ENCODE results near the gene VPS37C. TPM values are rescaled to one million over a fixed set of nuclear protein-coding genes. Genes with fewer than 3 reads are reported as not detected.

The VPS37C gene
- total and polyA plus RNA-seq, 9 of the 15 experiments (the other 6 are each of a cell fraction or from before 2014, with no cell fraction given) = 0.62 to 29.8 (median 11.5) TPM

GRCh38 chr11:61120099-61120705 is 41.0 kb downstream of the VPS37C start:
- H3K27ac ChIP-seq (ENCODE audit: extremely low read depth, low read depth, low read length) = no peak overlapping the region
- H3K4me1 ChIP-seq (replicated peaks in 1 of 2; ENCODE audit: control insufficient read depth in 2 of 2, insufficient read depth in 2 of 2, low read length in 2 of 2) = peaks cover 11 to 12% of the 10 kb centered on the region in 2 experiments; a peak in 4 of 5 replicates
- H3K9ac ChIP-seq (ENCODE audit: insufficient read depth in 1 of 2, low read depth in 2 of 2, low read length in 2 of 2) = no peak overlapping the region
- no peaks in the 10 kb centered on the region for H3K36me3 ChIP-seq (ENCODE audit: control insufficient read depth, insufficient read depth, low read length)
- no peaks in the 10 kb centered on the region for H3K79me2 ChIP-seq (ENCODE audit: control insufficient read depth, insufficient read depth, low read length)
- intact Hi-C loops (cut with micrococcal nuclease) = no loop called here
- no TSS peak for BruUV-seq (replicated peaks)
- 33% methylated on average over 12 of the region's 14 CpGs for WGBS (ENCODE audit: insufficient coverage, low coverage, missing lambda C conversion rate)
- no peaks in the 10 kb centered on the region for H3K9me3 ChIP-seq (replicated peaks; ENCODE audit: control insufficient read depth, insufficient read depth, low read depth, low read length)
- H4K20me1 ChIP-seq (replicated peaks; ENCODE audit: control insufficient read depth, insufficient read depth, low read length) = peaks cover 27% of the 10 kb centered on the region
- no peak for DNase-seq (ENCODE audit: extremely low read depth in 1 of 4, low spot score in 3 of 4)
- H3K4me3 ChIP-seq = no peak overlapping the region
- peaks cover 24 to 60% of the 10 kb centered on the region in 2 experiments; a peak in 4 of 5 replicates for H3K27me3 ChIP-seq (ENCODE audit: control insufficient read depth in 2 of 2, insufficient read depth in 2 of 2, low read length in 2 of 2)
- peak; percentile 72 for FAIRE-seq
- peak overlapping the region; percentile 74 for H2AFZ ChIP-seq (ENCODE audit: low read depth, low read length)
- in situ Hi-C loops (cut with MboI) = no loop called here
- ChIA-PET POLR2A (interaction anchor here (1.4 to 1.6 kb wide), 2 partner anchors 9 to 15 kb away, joined by 3 to 4 read pairs; no protein-coding TSS in a partner anchor), CTCF (ENCODE audit: low intra/inter-chr PET ratio) (no interaction called here)
- H3K4me2 ChIP-seq (ENCODE audit: insufficient read depth, low read length) = 0 out of 2 replicates have a peak overlapping the region, but pooled peaks have one; percentile 25
- peaks cover 4% of the 10 kb centered on the region for H3K9me1 ChIP-seq (ENCODE audit: control insufficient read depth, insufficient read depth, low read length)
- peak; percentile 46 for ATAC-seq
- TF ChIP-seq ZNF395 (CRISPR knock-in tag; IDR thresholded peaks at IDR 0.05) = no peak
- no peak for TF ChIP-seq SNIP1 (IDR thresholded peaks at IDR 0.05; ENCODE audit: low read depth)
- TF ChIP-seq ZNF311 (CRISPR knock-in tag; IDR thresholded peaks at IDR 0.05) = no peak
- no peak for TF ChIP-seq CUX1 (CRISPR knock-in tag; IDR thresholded peaks at IDR 0.05)
- no peak for TF ChIP-seq SIN3A (IDR thresholded peaks at IDR 0.05; ENCODE audit: borderline replicate concordance in 2 of 2, control insufficient read depth in 1 of 2, low read depth in 2 of 2, low read length in 2 of 2)
- TF ChIP-seq ETV1 (tag; conservative IDR thresholded peaks at IDR 0.05; ENCODE audit: low read depth) = peak; percentile 72
- peak; percentile 17; the same call in 1 of the 2 replicates for TF ChIP-seq CBFA2T3 (IDR thresholded peaks at IDR 0.05)
